ENCODE results near the gene RTBDN.
"Not testable (repeated sequence)": the region's sequence is repeated elsewhere in the genome, so short reads cannot be mapped to it uniquely, and the experiment has no call there.

The RTBDN gene

GRCh38 chr19:12847159-12848139 is 13.1 kb upstream of the RTBDN start:
- Histone ChIP-seq H3K27me3 (ENCODE audit: insufficient read depth, low read length) (no peaks in the 10 kb centered on the region), H2AFZ (ENCODE audit: low read length, unreplicated experiment) (no peak overlapping the region), H3K4me1 (ENCODE audit: control insufficient read depth, insufficient read depth, low read length, unreplicated experiment) (peaks cover 2% of the 10 kb centered on the region), H3K36me3 (ENCODE audit: insufficient read depth, low read length) (no peaks in the 10 kb centered on the region), H3K79me2 (ENCODE audit: control insufficient read depth, insufficient read depth, low read length, unreplicated experiment) (no peaks in the 10 kb centered on the region), H3K27ac (ENCODE audit: low read depth, low read length) (no peak overlapping the region), H3K4me3 (ENCODE audit: low read depth, low read length) (peak overlapping the region; percentile 59)

GRCh38 chr19:12846613-12847012 is 12.2 kb upstream of the RTBDN start:
- H3K4me1 ChIP-seq (ENCODE audit: control insufficient read depth, insufficient read depth, low read length, unreplicated experiment); H3K36me3 ChIP-seq (ENCODE audit: insufficient read depth, low read length); H3K27me3 ChIP-seq (ENCODE audit: insufficient read depth, low read length): not testable (repeated sequence)

DNA sequence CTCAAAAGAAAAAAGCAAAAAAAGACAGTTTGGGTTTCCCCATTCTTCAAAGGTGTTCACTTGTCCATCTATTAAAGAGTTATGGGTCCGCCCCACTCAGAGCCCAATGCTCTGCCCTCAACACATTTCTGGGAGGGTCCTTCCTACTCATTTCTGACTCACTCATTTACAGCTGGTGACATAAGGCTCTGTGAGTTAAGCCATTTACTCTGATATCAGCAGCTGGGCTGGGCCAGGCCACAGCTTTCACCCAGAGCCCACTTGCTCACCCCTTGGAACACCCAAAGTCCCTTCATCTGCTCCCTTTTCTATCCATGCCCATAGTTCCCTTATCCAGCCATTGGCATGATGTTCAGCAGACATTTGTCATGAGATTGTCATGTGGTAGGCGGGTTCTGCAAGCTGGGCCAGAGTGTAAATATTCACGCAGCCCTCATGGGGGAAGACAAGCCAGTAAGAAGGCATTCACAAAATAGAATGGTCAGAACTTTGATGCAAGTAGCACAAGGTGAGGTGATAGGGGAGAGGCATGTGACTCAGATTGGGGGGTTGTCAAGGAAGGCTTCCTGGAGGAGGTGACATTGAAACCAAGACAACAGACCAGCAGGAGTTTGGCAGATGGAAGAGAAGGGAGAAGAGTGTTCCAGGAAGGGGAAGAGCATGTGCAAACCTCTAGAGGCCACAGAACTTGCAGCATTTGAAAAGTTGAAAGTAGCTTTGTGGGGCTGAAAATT is 9.8 kb upstream of the RTBDN start:
- H3K4me1 ChIP-seq (ENCODE audit: control insufficient read depth, insufficient read depth, low read length, unreplicated experiment), result peaks cover 2% of the 10 kb centered on the region
- no peaks in the 10 kb centered on the region for H3K36me3 ChIP-seq (ENCODE audit: insufficient read depth, low read length)
- no peaks in the 10 kb centered on the region for H3K79me2 ChIP-seq (ENCODE audit: control insufficient read depth, insufficient read depth, low read length, unreplicated experiment)
- H2AFZ ChIP-seq (ENCODE audit: low read length, unreplicated experiment), result no peak overlapping the region
- H3K4me3 ChIP-seq (ENCODE audit: low read depth, low read length), result no peak overlapping the region
- peaks cover 16% of the 10 kb centered on the region for H3K27me3 ChIP-seq (ENCODE audit: insufficient read depth, low read length)
- H3K27ac ChIP-seq (ENCODE audit: low read depth, low read length), result no peak overlapping the region

More at GRCh38 chr19:12846613-12847012, 12.2 kb upstream of the RTBDN start:
- not testable (repeated sequence) for H3K4me3 ChIP-seq (ENCODE audit: low read depth, low read length); H3K27ac ChIP-seq (ENCODE audit: low read depth, low read length); H3K79me2 ChIP-seq (ENCODE audit: control insufficient read depth, insufficient read depth, low read length, unreplicated experiment); H2AFZ ChIP-seq (ENCODE audit: low read length, unreplicated experiment)

DNA sequence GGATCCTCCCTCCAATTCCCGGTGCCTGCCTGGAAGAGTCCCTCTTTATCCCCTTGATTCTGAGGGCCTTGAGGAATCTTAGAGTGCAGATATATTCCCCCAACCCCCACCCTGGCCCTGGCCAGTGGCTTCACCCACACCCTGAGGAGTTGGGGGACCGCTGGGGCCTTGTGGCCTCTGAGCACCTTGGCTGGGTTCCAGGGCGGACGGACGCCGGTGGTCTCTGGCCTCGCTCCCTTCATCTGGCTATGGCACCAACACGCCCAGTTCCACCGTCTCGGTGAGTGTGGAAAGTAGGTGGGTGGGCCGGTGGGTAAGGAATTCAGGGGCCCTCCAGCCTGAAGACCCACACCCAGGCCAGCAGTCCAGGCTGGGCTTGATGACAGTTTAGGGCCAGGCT is 8.9 kb upstream of the RTBDN start:
- Histone ChIP-seq H3K27me3 (ENCODE audit: insufficient read depth, low read length) (peaks cover 24% of the 10 kb centered on the region), H3K79me2 (ENCODE audit: control insufficient read depth, insufficient read depth, low read length, unreplicated experiment) (no peaks in the 10 kb centered on the region), H3K27ac (ENCODE audit: low read depth, low read length) (no peak overlapping the region), H3K36me3 (ENCODE audit: insufficient read depth, low read length) (no peaks in the 10 kb centered on the region), H3K4me1 (ENCODE audit: control insufficient read depth, insufficient read depth, low read length, unreplicated experiment) (peaks cover 2% of the 10 kb centered on the region), H3K4me3 (ENCODE audit: low read depth, low read length) (no peak overlapping the region), H2AFZ (ENCODE audit: low read length, unreplicated experiment) (no peak overlapping the region)

GRCh38 chr19:12842511-12842910 is 8.1 kb upstream of the RTBDN start:
- Histone ChIP-seq H3K36me3 (ENCODE audit: insufficient read depth, low read length) (no peaks in the 10 kb centered on the region), H3K4me1 (ENCODE audit: control insufficient read depth, insufficient read depth, low read length, unreplicated experiment) (peaks cover 2% of the 10 kb centered on the region), H3K4me3 (ENCODE audit: low read depth, low read length) (no peak overlapping the region), H3K27ac (ENCODE audit: low read depth, low read length) (no peak overlapping the region), H3K27me3 (ENCODE audit: insufficient read depth, low read length) (peaks cover 30% of the 10 kb centered on the region), H2AFZ (ENCODE audit: low read length, unreplicated experiment) (no peak overlapping the region), H3K79me2 (ENCODE audit: control insufficient read depth, insufficient read depth, low read length, unreplicated experiment) (no peaks in the 10 kb centered on the region)

GRCh38 chr19:12841094-12841493 is 6.7 kb upstream of the RTBDN start:
- H3K27ac ChIP-seq (ENCODE audit: low read depth, low read length), result no peak overlapping the region
- H3K4me3 ChIP-seq (ENCODE audit: low read depth, low read length), result peak overlapping the region; percentile 69
- peak overlapping the region; percentile 75 for H2AFZ ChIP-seq (ENCODE audit: low read length, unreplicated experiment)

DNA sequence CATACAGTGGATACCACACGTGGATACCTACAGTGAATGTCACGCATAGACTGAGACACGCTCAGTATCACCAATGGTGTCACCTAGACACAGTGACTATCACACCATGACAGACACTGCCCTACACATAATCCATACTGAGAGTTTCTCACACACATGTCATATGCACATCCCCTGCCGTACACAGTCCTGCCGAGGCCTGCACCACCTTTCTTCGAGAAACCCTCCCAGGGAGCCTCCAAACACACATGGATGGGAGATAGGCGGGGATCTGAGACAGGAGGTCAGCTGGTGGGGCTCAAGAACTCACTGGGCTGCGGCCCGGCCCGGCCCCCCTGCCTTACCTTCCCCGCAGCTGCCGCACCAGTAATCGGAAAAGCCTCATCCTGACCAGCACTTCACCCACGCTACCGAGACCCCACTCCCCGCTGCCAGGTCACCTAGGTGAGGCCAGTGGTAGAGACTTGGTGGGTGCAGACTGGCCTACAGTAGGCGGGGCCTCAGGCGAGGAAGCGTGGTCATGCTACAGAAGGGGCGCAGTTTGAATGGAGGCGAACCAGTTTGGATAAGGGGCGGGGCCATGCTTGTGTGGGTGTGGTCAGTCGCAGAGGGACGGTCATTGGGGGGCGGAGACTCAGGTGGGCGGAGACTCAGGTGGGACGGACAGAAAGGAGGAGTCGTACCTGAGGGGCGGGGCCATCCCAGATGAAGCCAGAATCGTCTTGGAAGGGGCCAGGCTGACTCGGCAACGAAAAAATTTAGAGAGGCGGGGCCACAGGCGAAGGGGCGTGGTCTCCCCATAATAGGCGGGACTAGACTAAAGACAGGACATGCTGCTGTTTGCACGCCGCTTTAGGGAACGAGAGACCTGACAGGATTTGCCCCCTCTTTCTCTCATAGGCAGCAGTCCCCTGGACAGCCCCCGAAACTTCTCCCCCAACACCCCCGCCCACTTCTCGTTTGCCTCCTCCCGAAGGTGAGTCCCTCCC is 6.0 kb upstream of the RTBDN start:
- peaks cover 45% of the 10 kb centered on the region for H3K27me3 ChIP-seq (ENCODE audit: insufficient read depth, low read length)
- no peak overlapping the region for H3K27ac ChIP-seq (ENCODE audit: low read depth, low read length)
- H3K79me2 ChIP-seq (ENCODE audit: control insufficient read depth, insufficient read depth, low read length, unreplicated experiment), result no peaks in the 10 kb centered on the region

More at GRCh38 chr19:12841094-12841493, 6.7 kb upstream of the RTBDN start:
- Histone ChIP-seq H3K27me3 (ENCODE audit: insufficient read depth, low read length) (peaks cover 38% of the 10 kb centered on the region), H3K4me1 (ENCODE audit: control insufficient read depth, insufficient read depth, low read length, unreplicated experiment) (peaks cover 2% of the 10 kb centered on the region), H3K36me3 (ENCODE audit: insufficient read depth, low read length) (no peaks in the 10 kb centered on the region), H3K79me2 (ENCODE audit: control insufficient read depth, insufficient read depth, low read length, unreplicated experiment) (no peaks in the 10 kb centered on the region)

GRCh38 chr19:12838886-12839756 is 4.7 kb upstream of the RTBDN start:
- Histone ChIP-seq H3K27me3 (ENCODE audit: insufficient read depth, low read length) (peaks cover 57% of the 10 kb centered on the region), H3K4me3 (ENCODE audit: low read depth, low read length) (no peak overlapping the region), H3K36me3 (ENCODE audit: insufficient read depth, low read length) (no peaks in the 10 kb centered on the region), H3K4me1 (ENCODE audit: control insufficient read depth, insufficient read depth, low read length, unreplicated experiment) (peaks cover 2% of the 10 kb centered on the region), H2AFZ (ENCODE audit: low read length, unreplicated experiment) (no peak overlapping the region), H3K27ac (ENCODE audit: low read depth, low read length) (no peak overlapping the region), H3K79me2 (ENCODE audit: control insufficient read depth, insufficient read depth, low read length, unreplicated experiment) (no peaks in the 10 kb centered on the region)

More for the DNA sequence above, 6.0 kb upstream of the RTBDN start:
- H3K4me1 ChIP-seq (ENCODE audit: control insufficient read depth, insufficient read depth, low read length, unreplicated experiment), result peaks cover 2% of the 10 kb centered on the region
- H3K36me3 ChIP-seq (ENCODE audit: insufficient read depth, low read length), result no peaks in the 10 kb centered on the region
- H3K4me3 ChIP-seq (ENCODE audit: low read depth, low read length), result peak overlapping the region; percentile 69
- H2AFZ ChIP-seq (ENCODE audit: low read length, unreplicated experiment), result peak overlapping the region; percentile 75

DNA sequence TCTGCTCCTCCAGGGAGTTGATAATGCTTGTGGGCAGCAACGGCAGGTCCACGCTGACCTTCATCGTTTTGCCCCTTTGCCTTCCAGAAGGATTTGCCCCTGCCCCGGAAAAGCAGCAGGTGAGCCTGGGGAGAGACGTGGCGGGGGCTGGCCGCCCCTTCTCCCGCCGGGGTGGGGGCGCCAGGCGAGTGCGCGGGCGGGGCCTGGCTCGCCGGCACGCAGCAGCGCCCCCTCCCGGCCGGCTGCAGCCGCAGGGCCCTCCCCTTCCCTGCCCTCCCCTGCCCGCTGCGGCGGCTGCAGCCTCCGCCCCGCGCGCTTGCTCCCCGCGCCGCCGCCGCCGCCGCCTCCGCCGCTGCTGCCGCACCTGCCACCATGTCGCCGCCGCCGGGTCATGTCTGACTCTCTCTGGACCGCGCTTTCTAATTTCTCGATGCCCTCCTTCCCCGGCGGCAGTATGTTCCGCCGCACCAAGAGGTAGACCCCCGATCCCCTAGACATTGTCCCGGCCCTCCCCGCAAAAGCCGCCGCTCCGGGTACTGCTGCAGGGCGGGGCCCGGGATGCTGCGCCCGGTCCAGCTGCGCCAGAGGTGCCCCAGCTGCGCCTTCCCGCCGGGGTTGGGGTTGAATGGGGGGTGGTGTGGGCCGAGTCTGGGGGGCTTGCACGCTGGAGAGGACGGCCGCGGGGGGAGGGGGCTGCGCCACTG is 4.0 kb upstream of the RTBDN start, which contains the start of gene MAST1:
MAST1 (plus strand) TSS at position 334 of the 704 bp plus-strand sequence; CDS start at position 392, 58 bp downstream.
- H3K4me1 ChIP-seq (ENCODE audit: control insufficient read depth, insufficient read depth, low read length, unreplicated experiment), result no peaks in the 10 kb centered on the region
- no peaks in the 10 kb centered on the region for H3K79me2 ChIP-seq (ENCODE audit: control insufficient read depth, insufficient read depth, low read length, unreplicated experiment)
- peak within 1 kb of the TSS; percentile 60; the same call in 1 of the 2 replicates for H3K4me3 ChIP-seq (ENCODE audit: low read depth, low read length)
- H2AFZ ChIP-seq (ENCODE audit: low read length, unreplicated experiment), result no peak within 1 kb of the TSS
- no peak within 1 kb of the TSS for H3K27ac ChIP-seq (ENCODE audit: low read depth, low read length)
- H3K36me3 ChIP-seq (ENCODE audit: insufficient read depth, low read length), result no peaks in the 10 kb centered on the region
- H3K27me3 ChIP-seq (ENCODE audit: insufficient read depth, low read length), result peaks cover 63% of the 10 kb centered on the region
